CD4-positive, alpha-beta T cell treated with Interleukin-15 for 1 hour (primary cell): ENCODE results near the gene MRPS15.
"Not testable (repeated sequence)": the region's sequence is repeated elsewhere in the genome, so short reads cannot be mapped to it uniquely, and the experiment has no call there.

Source experiments
- DNase-seq: peaks from one replicate; pipeline ENCODE4 v3.0.0-alpha.2; 2020

The MRPS15 gene

GRCh38 chr1:36482724-36483388, 18.7 kb upstream of the MRPS15 start, which contains the start of gene CSF3R:
TSS of gene CSF3R (minus strand) at chr1:36482913. CDS start at chr1:36479496, 3,417 bp downstream.
- DNase-seq, result no peak

GRCh38 chr1:36481771-36482723, 17.9 kb upstream of the MRPS15 start:
- DNase-seq, result no peak

DNA sequence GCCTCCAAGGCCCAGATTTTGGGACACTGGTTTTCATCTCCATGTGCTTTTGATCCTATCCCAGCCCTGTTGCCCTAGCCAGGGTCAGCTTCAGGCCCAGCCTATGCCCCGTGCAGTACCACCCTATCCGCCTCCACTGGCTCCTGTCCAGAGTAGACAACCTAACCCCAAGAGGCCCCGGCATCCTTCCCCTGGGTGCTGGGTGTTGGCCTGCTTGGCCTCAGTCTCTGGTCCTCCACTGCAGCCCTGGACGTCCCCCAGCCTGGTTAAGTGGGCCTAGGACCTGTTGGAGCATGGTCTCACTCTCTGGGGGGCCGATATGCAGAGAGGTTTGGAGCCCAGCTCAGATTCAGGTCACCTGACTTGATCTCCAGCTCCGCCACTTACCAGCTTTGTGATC, 16.9 kb upstream of the MRPS15 start:
- no peak for DNase-seq

DNA sequence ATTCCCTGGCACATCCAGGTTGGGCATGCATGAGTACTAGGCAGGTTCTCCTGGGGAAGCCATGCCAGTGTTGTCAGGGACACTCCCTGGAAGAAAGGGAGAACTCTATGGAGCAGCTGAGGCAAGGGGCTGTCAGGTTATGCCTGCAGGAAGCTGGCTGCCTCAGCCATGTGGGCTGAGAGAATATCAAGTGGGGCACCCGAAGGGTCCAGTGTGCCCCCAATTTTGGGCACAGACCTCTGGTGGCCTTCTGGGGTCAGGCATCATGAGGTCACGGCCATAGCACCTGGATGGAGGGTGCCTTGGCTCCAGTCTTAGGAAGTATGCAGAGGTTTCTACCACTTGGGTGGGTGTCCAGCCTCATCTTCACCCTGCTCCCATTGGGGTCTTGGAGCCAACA, 16.0 kb upstream of the MRPS15 start:
- no peak for DNase-seq

- DNase-seq, result no peak
Observed at GRCh38 chr1:36479505-36480051, 15.4 kb upstream of the MRPS15 start.

DNA sequence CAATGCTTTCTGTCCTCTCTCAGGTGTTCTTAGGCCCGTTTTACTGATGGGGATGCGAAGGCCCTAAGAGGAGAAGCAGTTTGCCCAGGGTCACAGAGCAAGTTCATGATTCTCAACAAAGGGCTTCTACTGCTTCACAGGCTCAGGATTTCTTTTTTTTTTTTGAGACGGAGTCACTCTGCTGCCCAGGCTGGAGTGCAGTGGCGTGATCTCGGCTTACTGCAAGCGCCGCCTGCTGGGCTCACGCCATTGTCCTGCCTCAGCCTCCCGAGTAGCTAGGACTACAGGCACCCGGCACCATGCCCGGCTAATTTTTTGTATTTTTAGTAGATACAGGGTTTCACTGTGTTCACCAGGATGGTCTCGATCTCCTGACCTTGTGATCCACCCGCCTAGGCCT, 13.4 kb upstream of the MRPS15 start:
- DNase-seq, result not testable (repeated sequence)

GRCh38 chr1:36476945-36477344, 12.8 kb upstream of the MRPS15 start:
- DNase-seq, result no peak

DNA sequence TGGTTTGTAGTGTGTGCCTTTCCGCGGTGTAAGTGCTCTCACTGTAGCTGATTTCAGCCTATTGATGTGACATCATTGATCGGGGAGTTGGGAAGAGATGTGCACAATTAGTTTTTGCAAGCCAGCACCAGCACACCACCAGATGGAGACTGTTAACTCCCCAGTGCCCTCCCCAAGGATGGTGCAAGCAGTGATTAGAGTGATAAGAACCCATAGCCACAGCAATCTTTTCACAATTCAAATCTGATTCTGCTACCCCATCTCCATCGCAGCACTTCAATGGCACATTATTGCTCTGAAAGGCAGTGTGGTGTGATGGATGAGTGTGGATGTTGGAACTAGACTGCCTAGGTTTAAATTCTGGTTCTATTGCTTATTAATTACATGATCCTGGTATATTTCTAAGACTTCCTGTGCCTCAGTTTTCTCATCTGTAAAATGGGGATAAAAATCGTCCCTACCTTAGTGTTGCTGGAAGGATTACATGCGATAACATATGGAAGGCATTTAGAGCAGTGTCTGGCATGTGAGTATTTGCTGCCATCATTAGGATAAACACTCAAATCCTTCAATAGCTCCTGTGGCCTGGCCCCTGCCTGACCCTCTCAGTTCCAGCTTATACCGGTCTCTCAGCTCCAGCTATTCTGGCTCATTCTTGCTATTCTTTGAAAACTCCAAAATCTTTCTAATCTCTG, 11.9 kb upstream of the MRPS15 start:
- no peak for DNase-seq

DNA sequence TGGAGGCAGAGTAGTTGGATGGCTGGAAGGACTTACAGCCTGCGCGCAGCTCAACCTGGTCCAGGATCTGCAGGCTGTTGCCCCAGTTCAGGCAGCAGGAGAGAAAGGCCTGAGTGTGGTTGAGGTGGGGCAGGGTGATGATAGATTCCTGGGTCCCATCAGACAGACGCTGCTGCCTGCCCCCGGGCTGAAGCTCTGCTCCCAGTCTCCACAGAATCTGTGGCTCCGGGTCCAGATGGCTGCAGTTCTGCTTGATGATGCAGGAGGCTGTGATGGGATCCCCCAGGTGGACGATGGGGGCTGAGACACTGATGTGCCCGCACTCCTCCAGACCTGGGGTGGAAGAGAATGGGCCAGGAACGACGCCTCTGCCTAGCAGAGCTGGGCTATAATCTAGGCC, 11.2 kb upstream of the MRPS15 start:
- no peak for DNase-seq

DNA sequence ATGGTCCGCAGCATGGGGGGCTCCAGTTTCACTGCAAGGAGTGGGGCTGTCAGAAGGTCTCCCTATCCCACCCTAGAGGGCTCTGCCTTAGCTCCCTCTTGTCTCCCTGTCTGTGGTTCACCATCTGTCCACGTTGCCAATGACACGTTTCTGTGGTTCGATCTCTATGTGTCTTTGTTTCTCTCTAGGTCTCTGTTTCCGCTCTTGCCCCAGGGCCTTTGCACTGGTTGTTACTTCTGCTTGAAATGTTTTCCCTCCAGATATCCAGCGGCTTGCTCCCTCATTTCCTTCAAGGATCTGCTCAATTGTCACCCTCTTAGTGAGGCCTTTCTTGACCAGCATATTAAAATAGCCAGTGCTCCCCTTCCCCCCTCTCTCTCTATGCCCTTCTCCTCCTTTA, 8.5 kb upstream of the MRPS15 start:
- no peak for DNase-seq

GRCh38 chr1:36471830-36472641, 7.9 kb upstream of the MRPS15 start:
- DNase-seq, result no peak

DNA sequence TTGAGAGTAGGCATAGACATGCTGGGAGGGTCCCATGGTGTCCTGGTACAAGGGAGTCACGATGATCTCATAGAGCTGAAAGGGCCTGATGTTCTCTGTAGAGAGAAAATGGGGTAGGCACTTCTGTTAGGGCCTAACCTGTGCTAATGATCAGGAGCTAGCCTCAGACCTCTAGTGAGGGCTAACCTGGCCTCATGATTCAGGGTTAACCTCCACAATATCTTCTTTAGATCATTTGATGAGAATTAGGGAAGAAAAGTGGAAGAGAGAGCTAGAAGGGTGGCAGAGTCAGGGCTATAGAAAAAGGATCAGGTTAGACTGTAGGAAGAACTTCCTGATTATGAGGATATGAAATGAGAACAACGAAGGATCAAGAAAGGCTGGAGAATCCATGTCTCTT, 5.0 kb upstream of the MRPS15 start:
- no peak for DNase-seq

DNA sequence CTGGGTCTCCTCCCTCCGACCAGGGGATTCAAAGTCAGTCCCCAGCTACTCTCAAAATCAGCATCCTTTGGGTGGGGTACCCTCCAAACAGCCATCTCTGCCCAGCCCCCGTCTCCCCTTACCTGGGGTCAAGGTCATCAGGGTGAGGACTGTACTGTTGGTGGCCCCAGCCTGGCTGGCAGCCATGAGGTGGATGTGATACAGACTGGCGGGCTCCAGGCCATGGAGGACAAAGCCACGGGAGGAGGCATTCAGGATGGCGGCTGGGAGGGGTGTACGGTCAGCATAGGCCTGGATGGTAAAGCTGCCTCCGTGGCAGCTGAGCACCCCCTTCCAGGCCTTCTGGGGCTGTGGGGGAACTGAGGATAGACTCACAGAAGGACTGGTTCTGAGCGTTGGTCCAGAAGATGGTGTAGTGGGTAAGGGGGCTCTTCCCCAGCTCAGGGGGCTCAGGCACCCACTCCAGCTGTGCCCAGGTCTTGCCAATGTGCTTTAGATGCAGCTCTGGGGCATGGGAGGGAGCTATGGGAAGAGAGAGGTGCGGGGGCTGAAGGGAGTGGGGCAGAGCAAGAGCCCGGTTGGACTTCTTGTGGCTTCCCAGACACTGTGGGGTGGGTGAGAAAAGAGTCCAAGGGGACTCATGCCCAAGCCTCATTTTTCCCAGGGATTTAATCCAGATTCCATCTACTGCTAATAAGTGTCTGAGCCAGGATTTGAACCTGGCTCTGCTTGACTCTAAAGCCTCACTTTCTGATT, 3.7 kb upstream of the MRPS15 start:
- no peak for DNase-seq

- DNase-seq, result no peak
Observed at GRCh38 chr1:36467027-36467410, 2.8 kb upstream of the MRPS15 start.

DNA sequence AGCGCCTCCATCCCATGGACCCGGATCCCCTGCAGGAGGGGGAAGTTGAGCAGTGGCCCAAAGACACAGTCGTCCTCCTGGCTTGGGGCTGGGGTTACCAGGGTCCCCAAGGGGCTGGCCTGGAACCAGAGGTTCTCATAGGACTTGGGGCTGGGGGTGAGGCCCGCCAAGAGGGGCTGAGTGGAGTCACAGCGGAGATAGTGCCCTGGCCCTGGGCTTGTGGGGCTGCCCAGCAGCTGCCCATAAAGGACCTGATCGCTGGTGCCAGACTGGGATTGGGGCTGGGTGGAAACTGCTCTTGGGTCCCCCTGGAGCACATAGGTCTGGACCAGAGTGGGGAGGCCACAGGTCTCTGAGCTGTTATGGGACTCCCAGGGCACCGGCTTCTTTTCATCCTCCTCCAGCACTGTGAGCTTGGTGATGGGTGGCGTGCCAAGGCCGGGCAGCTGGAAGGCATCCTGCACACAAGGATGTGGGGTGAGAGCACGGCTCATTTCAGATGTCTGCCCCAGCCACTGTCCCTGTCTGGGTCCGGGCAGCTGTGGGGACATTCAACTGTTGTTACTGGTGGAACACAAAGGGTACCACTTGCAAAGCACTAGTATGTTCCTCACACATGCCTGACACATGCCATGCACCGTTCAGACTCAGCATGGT, 2.3 kb upstream of the MRPS15 start:
- DNase-seq, result no peak

- DNase-seq, result no peak
Observed at GRCh38 chr1:36465731-36466369, 1.7 kb upstream of the MRPS15 start.

GRCh38 chr1:36464605-36465393, 615 bp upstream of the MRPS15 start:
- DNase-seq, result no peak

DNA sequence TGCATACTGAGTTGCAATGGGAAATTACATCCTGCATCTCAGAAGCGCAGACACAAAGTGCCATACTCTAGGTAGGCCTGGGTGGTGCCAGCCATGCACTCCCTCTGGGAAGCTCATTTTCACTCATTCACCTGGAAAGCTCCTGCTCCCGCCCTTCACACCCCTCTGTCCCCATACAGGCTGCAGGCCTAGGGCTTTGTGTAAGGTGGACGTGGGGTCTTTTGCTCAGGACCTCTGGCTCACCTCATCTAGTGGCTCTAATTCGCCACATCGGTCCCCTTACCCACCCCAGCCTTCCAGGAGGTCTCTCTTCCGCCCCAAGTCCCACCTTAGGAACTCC, 751 bp downstream of the MRPS15 start:
- DNase-seq, result no peak

- peak; percentile 44 for DNase-seq
Observed at GRCh38 chr1:36458910-36459309, 5.3 kb downstream of the MRPS15 start.

- DNase-seq, result no peak
Observed at GRCh38 chr1:36457691-36458090, 6.5 kb downstream of the MRPS15 start.
